Activated CD4-positive, alpha-beta T cell treated with anti-CD3 and anti-CD28 coated beads, Interleukin-2, amount 50 U/mL, for 24 hours (primary cell): ENCODE results near the gene PACSIN1.

ENCODE experiments used
- DNase-seq, 2 donors: peaks; one replicate each; pipeline ENCODE4 v3.0.0-alpha.2; 2020; ENCODE audit warnings: low read depth in 1 of 2, low spot score in 1 of 2

PACSIN1 gene

GRCh38 chr6:34560366-34561226 is 94.7 kb downstream of the PACSIN1 start:
- DNase-seq, result no peak

- no peak for DNase-seq
These were observed 95.3 kb downstream of the PACSIN1 start for GRCh38 chr6:34561227-34561530.

- no peak for DNase-seq
These were observed 96.5 kb downstream of the PACSIN1 start for GRCh38 chr6:34562350-34562749.

GRCh38 chr6:34562861-34563512 is 97.1 kb downstream of the PACSIN1 start:
- no peak for DNase-seq

GRCh38 chr6:34563513-34563870 is 97.6 kb downstream of the PACSIN1 start:
- no peak for DNase-seq

GRCh38 chr6:34564181-34564580 is 98.3 kb downstream of the PACSIN1 start:
- no peak for DNase-seq

- DNase-seq, result no peak
These were observed 99.9 kb downstream of the PACSIN1 start for GRCh38 chr6:34565722-34566137.

GRCh38 chr6:34566830-34567546 is 101.1 kb downstream of the PACSIN1 start:
- no peak for DNase-seq

- DNase-seq, result no peak
These were observed 102.7 kb downstream of the PACSIN1 start for GRCh38 chr6:34568341-34569201.

- DNase-seq, result no peak
These were observed 103.6 kb downstream of the PACSIN1 start for GRCh38 chr6:34569361-34569973.

- no peak for DNase-seq
These were observed 104.4 kb downstream of the PACSIN1 start for GRCh38 chr6:34570066-34570833.

GRCh38 chr6:34571388-34571787 is 105.5 kb downstream of the PACSIN1 start:
- no peak for DNase-seq

- DNase-seq, result no peak
These were observed 106.1 kb downstream of the PACSIN1 start for GRCh38 chr6:34572021-34572420.

- no peak for DNase-seq
These were observed 106.7 kb downstream of the PACSIN1 start for GRCh38 chr6:34572585-34572984.

- no peak for DNase-seq
These were observed 107.8 kb downstream of the PACSIN1 start for GRCh38 chr6:34573567-34574183.

- DNase-seq, result no peak
These were observed 108.9 kb downstream of the PACSIN1 start for GRCh38 chr6:34574647-34575293.

- DNase-seq, result no peak
These were observed 109.5 kb downstream of the PACSIN1 start for GRCh38 chr6:34575326-34575725.

GRCh38 chr6:34576286-34576955 is 110.5 kb downstream of the PACSIN1 start:
- no peak for DNase-seq
